HepG2 (cell line): ENCODE results near the gene RAPH1. TPM values are rescaled to one million over a fixed set of nuclear protein-coding genes. Genes with fewer than 3 reads are reported as not detected.

Experiments used
- ESRRA ChIP-seq: sonication (generic); formaldehyde crosslinking; IDR thresholded peaks from 2 replicates; pipeline ENCODE4 v1.5.1; 2020; ENCODE audit warnings: mild to moderate bottlenecking, low read depth, missing genetic modification reagents
- IRX3 ChIP-seq: sonication (generic); formaldehyde crosslinking; IDR thresholded peaks from 2 replicates; pipeline ENCODE4 v1.8.1; 2023; ENCODE audit warnings: mild to moderate bottlenecking, low read depth, missing genetic modification reagents, borderline replicate concordance
- PHB2 ChIP-seq: fragments of 450-650 bp; IDR thresholded peaks from 2 replicates; pipeline ENCODE4 v1.6.1; 2018; ENCODE audit not compliant: partially characterized antibody
- PHF21A ChIP-seq: sonication (generic); formaldehyde crosslinking; IDR thresholded peaks from 2 replicates; pipeline ENCODE4 v1.5.0; 2020; ENCODE audit warnings: mild to moderate bottlenecking, missing genetic modification reagents
- PHF8 ChIP-seq: sonication (generic); formaldehyde crosslinking; IDR thresholded peaks from 2 replicates; pipeline ENCODE4 v1.5.0; 2020; ENCODE audit warnings: missing genetic modification reagents
- RBM39 ChIP-seq: fragments of 200-400 bp; formaldehyde crosslinking; IDR thresholded peaks from one replicate; pipeline ENCODE4 v1.6.1; 2018; ENCODE audit warnings: antibody characterized with exemption, mild to moderate bottlenecking, low read depth, low read length; ENCODE audit not compliant: poor library complexity, severe bottlenecking
- TBL1XR1 ChIP-seq: fragments of 150-350 bp; IDR thresholded peaks from 2 replicates; pipeline ENCODE4 v1.6.1; 2014; ENCODE audit warnings: borderline replicate concordance, low read length; ENCODE audit not compliant: partially characterized antibody
- TMF1 ChIP-seq: sonication (generic); formaldehyde crosslinking; IDR thresholded peaks from 2 replicates; pipeline ENCODE4 v1.8.1; 2022; ENCODE audit warnings: low read depth, missing genetic modification reagents
- ZFP41 ChIP-seq: sonication (generic); formaldehyde crosslinking; IDR thresholded peaks from 2 replicates; pipeline ENCODE4 v1.4.0; 2020; ENCODE audit warnings: mild to moderate bottlenecking, missing genetic modification reagents, borderline replicate concordance
- ZFP82 ChIP-seq: sonication (generic); formaldehyde crosslinking; IDR thresholded peaks from 2 replicates; pipeline ENCODE4 v1.5.1; 2020; ENCODE audit warnings: mild to moderate bottlenecking, missing genetic modification reagents, borderline replicate concordance
- ZNF33B ChIP-seq: sonication (generic); formaldehyde crosslinking; IDR thresholded peaks from 2 replicates; pipeline ENCODE4 v1.5.1; 2020; ENCODE audit warnings: mild to moderate bottlenecking, missing genetic modification reagents
- ZNF605 ChIP-seq: sonication (generic); formaldehyde crosslinking; IDR thresholded peaks from 2 replicates; pipeline ENCODE4 v1.8.0; 2022; ENCODE audit warnings: mild to moderate bottlenecking, missing genetic modification reagents
- polyA plus RNA-seq, 8 experiments: library from polyadenylated mRNA; depleted of rRNA in 3 of 8; stranded (reverse) in 7 of 8; unstranded in 1 of 8; fragments of >200 nt; fragmentation: Illumina TruSeq in 4 of 8; extraction: Trizol in 4 of 8; gene quantifications; 2 replicates each; pipeline versions ENCODE4 v1.2.1 to v1.2.3, GENCODE V29; 2011 to 2016; ENCODE audit warnings: low read depth in 4 of 8, missing spikeins in 1 of 8, mixed read lengths in 1 of 8; ENCODE audit not compliant: insufficient read depth in 1 of 8
- total RNA-seq, 5 experiments: library from RNA; depleted of rRNA; stranded (reverse); fragments of >200 nt; fragmentation: Illumina TruSeq; extraction: Trizol; gene quantifications; 2 replicates each; pipeline ENCODE4 v1.2.3, GENCODE V29; 2016; ENCODE audit warnings: low read depth in 1 of 5
- TF ChIP-seq, protein P1 (sequence below): IDR thresholded peaks from 2 replicates; pipeline ENCODE4 v1.6.1; 2016; ENCODE audit warnings: low read depth, borderline replicate concordance
- TF ChIP-seq, protein P2 (sequence below): sonication (generic); formaldehyde crosslinking; IDR thresholded peaks from 2 replicates; pipeline ENCODE4 v1.4.0; 2020; ENCODE audit warnings: mild to moderate bottlenecking, missing genetic modification reagents, borderline replicate concordance
- TF ChIP-seq, protein P3 (sequence below): sonication (generic); formaldehyde crosslinking; IDR thresholded peaks from 2 replicates; pipeline ENCODE4 v1.5.0; 2020; ENCODE audit warnings: mild to moderate bottlenecking, missing genetic modification reagents
- TF ChIP-seq, protein P4 (sequence below): sonication (generic); formaldehyde crosslinking; IDR thresholded peaks from 2 replicates; pipeline ENCODE4 v1.4.0; 2020; ENCODE audit warnings: missing genetic modification reagents, mild to moderate bottlenecking, borderline replicate concordance

The RAPH1 gene
- total and polyA plus RNA-seq, 2 of the 13 experiments (the other 11 are each of a cell fraction or from before 2014, with no cell fraction given) = 5.3 to 6.7 TPM

DNA sequence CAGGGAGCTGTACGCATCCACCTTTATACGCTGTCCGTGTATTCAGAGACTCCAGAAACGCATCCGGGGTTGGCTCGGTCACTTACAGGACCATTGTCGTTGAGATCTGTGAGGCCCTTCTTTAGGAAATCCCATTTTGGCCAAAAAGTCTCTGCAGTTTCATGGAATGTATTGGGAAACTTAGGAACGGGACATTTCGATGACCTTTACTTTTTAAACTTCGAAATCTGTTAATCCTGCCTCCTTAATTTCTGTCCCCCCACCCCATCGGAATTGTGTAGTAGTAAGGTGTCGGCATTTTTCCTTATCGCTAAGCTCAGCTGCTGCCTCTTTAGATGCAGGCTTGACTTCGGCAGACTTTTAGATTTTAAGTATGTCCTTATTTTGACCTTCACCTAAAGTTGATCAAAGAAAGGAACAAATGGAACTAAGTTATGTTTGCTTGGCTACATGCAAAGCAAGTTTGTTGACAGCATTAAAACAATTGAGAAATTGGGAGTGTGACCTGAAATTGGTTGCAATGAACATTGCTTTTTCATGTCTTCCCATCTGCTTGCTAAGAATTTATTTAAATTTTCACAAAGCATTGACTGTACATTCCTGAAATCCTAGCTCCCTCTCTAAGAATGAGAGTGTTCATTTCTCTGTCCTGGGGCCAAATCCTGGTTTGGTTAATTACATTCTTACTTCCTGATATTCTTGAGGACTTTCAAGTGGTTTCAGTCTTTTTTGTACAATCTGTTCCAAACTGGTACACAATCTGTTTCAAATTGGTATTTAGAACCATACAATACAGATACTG, 884 bp upstream of the RAPH1 start (continued):
- TF ChIP-seq, protein P1, sequence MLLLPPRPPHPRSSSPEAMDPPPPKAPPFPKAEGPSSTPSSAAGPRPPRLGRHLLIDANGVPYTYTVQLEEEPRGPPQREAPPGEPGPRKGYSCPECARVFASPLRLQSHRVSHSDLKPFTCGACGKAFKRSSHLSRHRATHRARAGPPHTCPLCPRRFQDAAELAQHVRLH (CRISPR knock-in tag) = peak; percentile 79; the same call in 1 of the 2 replicates
- TF ChIP-seq, protein P2, sequence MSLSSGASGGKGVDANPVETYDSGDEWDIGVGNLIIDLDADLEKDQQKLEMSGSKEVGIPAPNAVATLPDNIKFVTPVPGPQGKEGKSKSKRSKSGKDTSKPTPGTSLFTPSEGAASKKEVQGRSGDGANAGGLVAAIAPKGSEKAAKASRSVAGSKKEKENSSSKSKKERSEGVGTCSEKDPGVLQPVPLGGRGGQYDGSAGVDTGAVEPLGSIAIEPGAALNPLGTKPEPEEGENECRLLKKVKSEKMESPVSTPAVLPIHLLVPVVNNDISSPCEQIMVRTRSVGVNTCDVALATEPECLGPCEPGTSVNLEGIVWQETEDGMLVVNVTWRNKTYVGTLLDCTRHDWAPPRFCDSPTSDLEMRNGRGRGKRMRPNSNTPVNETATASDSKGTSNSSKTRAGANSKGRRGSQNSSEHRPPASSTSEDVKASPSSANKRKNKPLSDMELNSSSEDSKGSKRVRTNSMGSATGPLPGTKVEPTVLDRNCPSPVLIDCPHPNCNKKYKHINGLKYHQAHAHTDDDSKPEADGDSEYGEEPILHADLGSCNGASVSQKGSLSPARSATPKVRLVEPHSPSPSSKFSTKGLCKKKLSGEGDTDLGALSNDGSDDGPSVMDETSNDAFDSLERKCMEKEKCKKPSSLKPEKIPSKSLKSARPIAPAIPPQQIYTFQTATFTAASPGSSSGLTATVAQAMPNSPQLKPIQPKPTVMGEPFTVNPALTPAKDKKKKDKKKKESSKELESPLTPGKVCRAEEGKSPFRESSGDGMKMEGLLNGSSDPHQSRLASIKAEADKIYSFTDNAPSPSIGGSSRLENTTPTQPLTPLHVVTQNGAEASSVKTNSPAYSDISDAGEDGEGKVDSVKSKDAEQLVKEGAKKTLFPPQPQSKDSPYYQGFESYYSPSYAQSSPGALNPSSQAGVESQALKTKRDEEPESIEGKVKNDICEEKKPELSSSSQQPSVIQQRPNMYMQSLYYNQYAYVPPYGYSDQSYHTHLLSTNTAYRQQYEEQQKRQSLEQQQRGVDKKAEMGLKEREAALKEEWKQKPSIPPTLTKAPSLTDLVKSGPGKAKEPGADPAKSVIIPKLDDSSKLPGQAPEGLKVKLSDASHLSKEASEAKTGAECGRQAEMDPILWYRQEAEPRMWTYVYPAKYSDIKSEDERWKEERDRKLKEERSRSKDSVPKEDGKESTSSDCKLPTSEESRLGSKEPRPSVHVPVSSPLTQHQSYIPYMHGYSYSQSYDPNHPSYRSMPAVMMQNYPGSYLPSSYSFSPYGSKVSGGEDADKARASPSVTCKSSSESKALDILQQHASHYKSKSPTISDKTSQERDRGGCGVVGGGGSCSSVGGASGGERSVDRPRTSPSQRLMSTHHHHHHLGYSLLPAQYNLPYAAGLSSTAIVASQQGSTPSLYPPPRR = no peak
- TF ChIP-seq ZFP82 (peak; percentile 59; the same call in 1 of the 2 replicates), TMF1 (CRISPR knock-in tag) (no peak), RBM39 (no peak), IRX3 (CRISPR knock-in tag) (0 out of 2 replicates have a peak, but pooled peaks have one; percentile 7), PHF21A (no peak), ESRRA (CRISPR knock-in tag) (peak; percentile 18; the same call in 1 of the 2 replicates), ZNF33B (CRISPR knock-in tag) (no peak), PHB2 (no peak), ZFP41 (CRISPR knock-in tag) (0 out of 2 replicates have a peak, but pooled peaks have one; percentile 57), TBL1XR1 (no peak), ZNF605 (peak; percentile 83), PHF8 (CRISPR knock-in tag) (peak; percentile 14; the same call in 1 of the 2 replicates)
- TF ChIP-seq, protein P3, sequence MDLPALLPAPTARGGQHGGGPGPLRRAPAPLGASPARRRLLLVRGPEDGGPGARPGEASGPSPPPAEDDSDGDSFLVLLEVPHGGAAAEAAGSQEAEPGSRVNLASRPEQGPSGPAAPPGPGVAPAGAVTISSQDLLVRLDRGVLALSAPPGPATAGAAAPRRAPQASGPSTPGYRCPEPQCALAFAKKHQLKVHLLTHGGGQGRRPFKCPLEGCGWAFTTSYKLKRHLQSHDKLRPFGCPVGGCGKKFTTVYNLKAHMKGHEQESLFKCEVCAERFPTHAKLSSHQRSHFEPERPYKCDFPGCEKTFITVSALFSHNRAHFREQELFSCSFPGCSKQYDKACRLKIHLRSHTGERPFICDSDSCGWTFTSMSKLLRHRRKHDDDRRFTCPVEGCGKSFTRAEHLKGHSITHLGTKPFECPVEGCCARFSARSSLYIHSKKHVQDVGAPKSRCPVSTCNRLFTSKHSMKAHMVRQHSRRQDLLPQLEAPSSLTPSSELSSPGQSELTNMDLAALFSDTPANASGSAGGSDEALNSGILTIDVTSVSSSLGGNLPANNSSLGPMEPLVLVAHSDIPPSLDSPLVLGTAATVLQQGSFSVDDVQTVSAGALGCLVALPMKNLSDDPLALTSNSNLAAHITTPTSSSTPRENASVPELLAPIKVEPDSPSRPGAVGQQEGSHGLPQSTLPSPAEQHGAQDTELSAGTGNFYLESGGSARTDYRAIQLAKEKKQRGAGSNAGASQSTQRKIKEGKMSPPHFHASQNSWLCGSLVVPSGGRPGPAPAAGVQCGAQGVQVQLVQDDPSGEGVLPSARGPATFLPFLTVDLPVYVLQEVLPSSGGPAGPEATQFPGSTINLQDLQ = no peak
- TF ChIP-seq, protein P4, sequence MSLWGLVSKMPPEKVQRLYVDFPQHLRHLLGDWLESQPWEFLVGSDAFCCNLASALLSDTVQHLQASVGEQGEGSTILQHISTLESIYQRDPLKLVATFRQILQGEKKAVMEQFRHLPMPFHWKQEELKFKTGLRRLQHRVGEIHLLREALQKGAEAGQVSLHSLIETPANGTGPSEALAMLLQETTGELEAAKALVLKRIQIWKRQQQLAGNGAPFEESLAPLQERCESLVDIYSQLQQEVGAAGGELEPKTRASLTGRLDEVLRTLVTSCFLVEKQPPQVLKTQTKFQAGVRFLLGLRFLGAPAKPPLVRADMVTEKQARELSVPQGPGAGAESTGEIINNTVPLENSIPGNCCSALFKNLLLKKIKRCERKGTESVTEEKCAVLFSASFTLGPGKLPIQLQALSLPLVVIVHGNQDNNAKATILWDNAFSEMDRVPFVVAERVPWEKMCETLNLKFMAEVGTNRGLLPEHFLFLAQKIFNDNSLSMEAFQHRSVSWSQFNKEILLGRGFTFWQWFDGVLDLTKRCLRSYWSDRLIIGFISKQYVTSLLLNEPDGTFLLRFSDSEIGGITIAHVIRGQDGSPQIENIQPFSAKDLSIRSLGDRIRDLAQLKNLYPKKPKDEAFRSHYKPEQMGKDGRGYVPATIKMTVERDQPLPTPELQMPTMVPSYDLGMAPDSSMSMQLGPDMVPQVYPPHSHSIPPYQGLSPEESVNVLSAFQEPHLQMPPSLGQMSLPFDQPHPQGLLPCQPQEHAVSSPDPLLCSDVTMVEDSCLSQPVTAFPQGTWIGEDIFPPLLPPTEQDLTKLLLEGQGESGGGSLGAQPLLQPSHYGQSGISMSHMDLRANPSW = no peak
